GM23248 (cell line): ENCODE measurements around the gene HECTD1. TPM values are rescaled to one million over a fixed set of nuclear protein-coding genes. Genes with fewer than 3 reads are reported as not detected.
"Not testable (repeated sequence)": the region's sequence is repeated elsewhere in the genome, so short reads cannot be mapped to it uniquely, and the experiment has no call there.

Experiments used
- DNase-seq: peaks from one replicate; pipeline ENCODE4 v3.0.0-alpha.2; 2015
- H2AFZ ChIP-seq: fragments of 200-600 bp; sonication (generic); 2 replicates; pipeline ENCODE4 v1.6.1; 2016; ENCODE audit warnings: antibody characterized with exemption
- H3F3A ChIP-seq: fragments of 200-600 bp; sonication (generic); 2 replicates; pipeline ENCODE4 v1.6.1; 2016; ENCODE audit warnings: mild to moderate bottlenecking, antibody characterized with exemption, mixed run types; ENCODE audit not compliant: insufficient read depth
- H3K27ac ChIP-seq: fragments of 200-600 bp; sonication (generic); 2 replicates; pipeline ENCODE4 v1.5.1; 2016; ENCODE audit warnings: mild to moderate bottlenecking
- H3K27me3 ChIP-seq: fragments of 200-600 bp; sonication (generic); replicated peaks from 2 replicates; pipeline ENCODE4 v1.6.1; 2016; ENCODE audit warnings: mild to moderate bottlenecking; ENCODE audit not compliant: insufficient read depth
- H3K36me3 ChIP-seq: fragments of 200-600 bp; sonication (generic); 2 replicates; pipeline ENCODE4 v1.6.1; 2016; ENCODE audit warnings: low read depth, mild to moderate bottlenecking
- H3K4me1 ChIP-seq: fragments of 200-600 bp; sonication (generic); 2 replicates; pipeline ENCODE4 v1.6.1; 2016; ENCODE audit warnings: mild to moderate bottlenecking; ENCODE audit not compliant: insufficient read depth
- H3K4me2 ChIP-seq: fragments of 200-600 bp; sonication (generic); one replicate; pipeline ENCODE4 v1.6.1; 2016; ENCODE audit warnings: mild to moderate bottlenecking; ENCODE audit not compliant: unreplicated experiment
- H3K4me3 ChIP-seq: fragments of 200-600 bp; sonication (generic); 2 replicates; pipeline ENCODE4 v1.5.1; 2016; ENCODE audit warnings: mild to moderate bottlenecking
- H3K79me2 ChIP-seq: fragments of 200-600 bp; sonication (generic); 2 replicates; pipeline ENCODE4 v1.6.1; 2016; ENCODE audit warnings: mild to moderate bottlenecking; ENCODE audit not compliant: insufficient read depth
- H3K9ac ChIP-seq: fragments of 200-600 bp; sonication (generic); 2 replicates; pipeline ENCODE4 v1.6.1; 2016; ENCODE audit warnings: mild to moderate bottlenecking
- H3K9me2 ChIP-seq: fragments of 200-600 bp; sonication (generic); 2 replicates; pipeline ENCODE4 v1.6.1; 2016; ENCODE audit warnings: mixed run types, mild to moderate bottlenecking, moderate library complexity; ENCODE audit not compliant: insufficient read depth
- H3K9me3 ChIP-seq: fragments of 200-600 bp; sonication (generic); one replicate; pipeline ENCODE4 v1.6.1; 2017; ENCODE audit warnings: low read depth
- H4K20me1 ChIP-seq: fragments of 200-600 bp; sonication (generic); 2 replicates; pipeline ENCODE4 v1.6.0; 2016; ENCODE audit not compliant: insufficient read depth
- EZH2 ChIP-seq: fragments of 200-600 bp; sonication (generic); IDR thresholded peaks from 2 replicates; pipeline ENCODE4 v1.6.1; 2018; ENCODE audit warnings: antibody characterized with exemption, mild to moderate bottlenecking; ENCODE audit not compliant: insufficient read depth, poor library complexity, severe bottlenecking
- EZH2phosphoT487 ChIP-seq: fragments of 200-600 bp; sonication (generic); IDR thresholded peaks from 2 replicates; pipeline ENCODE4 v1.6.1; 2018; ENCODE audit warnings: antibody characterized with exemption, moderate library complexity, mild to moderate bottlenecking, low read depth; ENCODE audit not compliant: insufficient read depth
- WGBS, 2 experiments: methylation state at CpG; one replicate each; pipeline ENCODE4 v1.1.6; 2015 to 2017; ENCODE audit warnings: low lambda C conversion rate in 2 of 2, low coverage in 1 of 2; ENCODE audit errors: missing lambda C conversion rate in 2 of 2; 5-methylcytosine and 5-hydroxymethylcytosine counted together
- in situ Hi-C: fragments of 300-500 bp; cut with MboI; formaldehyde crosslinking; loops from 2 replicates; pipeline ENCODE4 v1.15.0; 2020
- polyA plus RNA-seq: library from polyadenylated mRNA; unstranded; fragments of >200 nt; fragmentation: Nextera tagmentation; extraction: Ambion mirVana; gene quantifications from 2 replicates; pipeline ENCODE4 v1.2.1, GENCODE V29; 2016
- total RNA-seq: library from RNA; depleted of rRNA; stranded (reverse); fragments of >200 nt; shearing (Covaris generic); gene quantifications from 2 replicates; pipeline ENCODE4 v1.2.3, GENCODE V29; 2014; rRNA removed

The HECTD1 gene
- total RNA-seq: 110 and 145 TPM in 2 replicates
- polyA plus RNA-seq: 39.0 and 44.5 TPM in 2 replicates

DNA sequence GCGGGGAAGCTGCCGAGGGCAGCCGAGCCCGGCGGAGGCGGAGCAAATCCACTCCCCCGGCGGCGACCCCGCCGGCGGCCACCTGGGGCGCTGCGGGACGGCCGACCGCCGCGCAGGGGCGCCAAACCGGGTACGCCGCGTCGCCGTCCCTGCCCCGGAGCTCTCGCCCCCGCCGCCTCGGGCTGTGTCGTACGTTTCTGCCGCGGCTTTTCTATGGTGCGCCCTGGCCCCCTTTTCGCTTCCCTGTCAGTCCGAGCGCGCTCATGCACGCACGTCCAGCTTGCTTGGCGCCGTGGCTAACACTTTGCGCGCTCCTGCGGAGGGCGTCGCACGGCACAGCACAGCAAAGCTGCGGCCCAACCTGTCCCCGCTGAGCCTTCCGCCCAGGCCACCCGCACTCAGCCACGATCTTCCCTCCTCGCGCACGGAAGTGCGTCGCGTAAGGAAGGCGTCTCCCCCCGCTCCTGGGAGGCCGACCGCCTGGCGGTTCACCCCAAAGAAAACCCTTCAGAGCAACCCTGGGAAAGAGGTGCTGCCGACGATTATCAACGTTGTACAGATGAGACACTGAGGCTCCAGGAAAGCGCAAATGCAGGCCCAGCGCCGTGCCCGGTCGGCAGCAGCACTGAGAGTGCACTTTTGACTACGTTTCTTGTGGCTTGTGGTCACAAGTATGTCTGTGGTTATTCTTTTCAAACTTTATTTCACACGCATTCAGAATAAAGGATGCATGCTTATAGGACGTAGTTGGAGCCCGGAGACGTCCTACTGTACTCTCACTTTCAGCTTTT, at the start of gene HECTD1:
Gene HECTD1, minus strand, starts transcription at position 39 of the 791 bp plus-strand sequence. CDS start 1,857 bp downstream, outside the sequence.
- H4K20me1 ChIP-seq: no peaks in the 10 kb centered on the region
- WGBS, 2 experiments: 1% methylated on average over 48 to 65 of the region's 79 CpGs
- in situ Hi-C loops: no loop called here
- H3K9me3 ChIP-seq: no peaks in the 10 kb centered on the region
- H3K4me1 ChIP-seq: peaks cover 18% of the 10 kb centered on the region
- peak within 1 kb of the TSS; percentile 81 for H3K4me3 ChIP-seq
- H3K27me3 ChIP-seq: no peaks in the 10 kb centered on the region
- H3K9me2 ChIP-seq: no peaks in the 10 kb centered on the region
- H2AFZ ChIP-seq: peak within 1 kb of the TSS; percentile 82
- peak within 1 kb of the TSS; percentile 97 for H3K9ac ChIP-seq
- peak within 1 kb of the TSS; percentile 90 for H3K4me2 ChIP-seq
- peaks cover 4% of the 10 kb centered on the region; the same call in 1 of the 2 replicates for H3K36me3 ChIP-seq
- DNase-seq: peak; percentile 95
- H3K79me2 ChIP-seq: peaks cover 42% of the 10 kb centered on the region
- H3F3A ChIP-seq: peaks cover 24% of the 10 kb centered on the region
- TF ChIP-seq EZH2 (no peak), EZH2phosphoT487 (no peak)
- peak within 1 kb of the TSS; percentile 97 for H3K27ac ChIP-seq

DNA sequence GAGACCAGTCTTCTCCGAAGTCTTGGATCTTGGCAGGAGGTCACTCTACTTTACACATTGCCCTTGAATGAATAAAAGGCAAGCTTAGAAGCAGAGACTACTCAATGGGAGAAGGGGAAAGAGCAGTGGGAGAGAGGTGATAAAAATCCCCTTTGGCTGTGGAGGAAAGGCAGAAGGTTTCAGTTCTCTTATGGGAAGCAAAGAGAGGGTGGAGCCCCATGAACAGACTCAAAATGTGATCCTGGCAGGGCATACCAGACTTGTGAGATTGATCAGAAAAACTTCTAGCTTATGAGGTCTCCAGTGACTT, 49.6 kb upstream of the HECTD1 start:
- H2AFZ ChIP-seq: no peak overlapping the region
- H3F3A ChIP-seq: peaks cover 16% of the 10 kb centered on the region
- H4K20me1 ChIP-seq: no peaks in the 10 kb centered on the region
- H3K79me2 ChIP-seq: no peaks in the 10 kb centered on the region
- H3K9ac ChIP-seq: no peak overlapping the region
- no peaks in the 10 kb centered on the region for H3K27me3 ChIP-seq
- no peak overlapping the region for H3K4me3 ChIP-seq
- no peak overlapping the region for H3K4me2 ChIP-seq
- no peak for TF ChIP-seq EZH2
- TF ChIP-seq EZH2phosphoT487: no peak
- no peak overlapping the region for H3K27ac ChIP-seq
- H3K4me1 ChIP-seq: peaks cover 11% of the 10 kb centered on the region
- WGBS, 2 experiments: 86 to 96% methylated on average over 1 of the region's 1 CpG
- H3K36me3 ChIP-seq: no peaks in the 10 kb centered on the region
- H3K9me3 ChIP-seq: no peaks in the 10 kb centered on the region
- no peak for DNase-seq
- in situ Hi-C loops: no loop called here
- no peaks in the 10 kb centered on the region for H3K9me2 ChIP-seq

DNA sequence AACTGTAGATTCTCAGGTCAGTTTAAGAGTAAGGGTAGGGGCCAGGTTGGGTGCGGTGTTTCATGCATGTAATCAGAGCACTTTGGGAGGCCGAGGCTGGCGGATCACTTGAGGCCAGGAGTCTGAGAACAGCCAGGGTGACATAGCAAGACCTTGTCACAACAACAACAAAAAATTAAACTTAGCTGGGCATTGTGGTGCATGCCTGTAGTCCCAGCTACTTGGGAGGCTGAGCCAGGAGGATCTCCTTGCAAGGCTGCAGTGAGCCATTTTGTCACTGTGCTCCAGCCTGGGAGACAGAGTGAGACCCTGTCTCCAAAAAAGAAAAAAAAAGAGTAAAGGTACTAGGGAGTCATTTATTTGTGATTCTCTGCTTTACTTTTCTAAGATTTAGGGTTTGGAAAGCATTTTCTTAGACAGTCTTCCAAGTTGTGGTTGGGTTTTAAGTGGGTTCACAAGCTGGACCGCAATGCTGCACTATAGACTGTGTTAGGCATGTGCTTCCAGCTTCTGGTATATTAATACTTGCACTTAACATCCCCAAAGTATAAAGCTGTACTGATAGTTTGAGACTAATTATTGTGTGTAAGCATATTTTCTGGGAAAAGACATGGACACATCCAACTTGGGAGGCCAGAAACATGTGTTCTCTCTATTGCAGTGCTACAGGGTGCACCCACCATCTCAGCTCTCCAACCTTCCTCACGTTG, 49.1 kb upstream of the HECTD1 start:
- in situ Hi-C loops: no loop called here
- H3K79me2 ChIP-seq: no peaks in the 10 kb centered on the region
- no peak for DNase-seq
- H3K9ac ChIP-seq: no peak overlapping the region
- no peaks in the 10 kb centered on the region for H3K9me3 ChIP-seq
- H3K4me1 ChIP-seq: peaks cover 6% of the 10 kb centered on the region
- no peaks in the 10 kb centered on the region for H4K20me1 ChIP-seq
- H3K4me3 ChIP-seq: no peak overlapping the region
- no peaks in the 10 kb centered on the region for H3K9me2 ChIP-seq
- no peaks in the 10 kb centered on the region for H3K27me3 ChIP-seq
- no peaks in the 10 kb centered on the region for H3K36me3 ChIP-seq
- 87 to 92% methylated on average over 5 of the region's 5 CpGs for WGBS, 2 experiments
- peaks cover 11% of the 10 kb centered on the region for H3F3A ChIP-seq
- TF ChIP-seq EZH2: no peak
- no peak for TF ChIP-seq EZH2phosphoT487
- no peak overlapping the region for H3K4me2 ChIP-seq
- no peak overlapping the region for H2AFZ ChIP-seq
- H3K27ac ChIP-seq: no peak overlapping the region

DNA sequence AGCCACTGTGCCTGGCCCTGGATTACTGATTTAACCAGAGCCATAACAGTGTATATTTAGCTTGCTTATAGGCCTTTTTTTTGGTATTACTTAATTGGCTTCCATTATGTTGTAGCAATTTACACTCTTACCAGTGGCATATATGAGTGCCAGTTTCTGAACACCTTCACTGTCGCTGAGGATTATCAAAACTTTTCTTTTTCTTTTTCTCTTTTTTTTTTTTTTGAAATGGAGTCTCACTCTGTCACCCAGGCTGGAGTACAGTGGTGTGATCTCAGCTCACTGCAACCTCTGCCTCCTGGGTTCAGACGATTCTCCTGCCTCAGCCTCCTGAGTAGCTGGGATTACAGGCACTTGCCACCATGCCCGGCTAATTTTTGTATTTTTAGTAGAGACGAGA, 48.3 kb upstream of the HECTD1 start:
- H3K9ac ChIP-seq, H3K4me3 ChIP-seq, H3F3A ChIP-seq, DNase-seq, H3K4me2 ChIP-seq, H3K36me3 ChIP-seq, H3K27me3 ChIP-seq, H4K20me1 ChIP-seq, H3K9me2 ChIP-seq, H3K9me3 ChIP-seq, in situ Hi-C loops, H3K4me1 ChIP-seq, H2AFZ ChIP-seq, H3K79me2 ChIP-seq, H3K27ac ChIP-seq: not testable (repeated sequence)
- 93 to 95% methylated on average over 4 of the region's 4 CpGs for WGBS, 2 experiments
